ENCODE data around the gene STOM.
"Not testable (repeated sequence)": the region's sequence is repeated elsewhere in the genome, so short reads cannot be mapped to it uniquely, and the experiment has no call there.

Gene STOM

GRCh38 chr9:121298689-121299466 lies 71.2 kb downstream of the STOM start:
- peak in 1 of 2 experiments; percentile 13 for DNase-seq

GRCh38 chr9:121298016-121298538 lies 72.0 kb downstream of the STOM start:
- DNase-seq, result no peak

GRCh38 chr9:121297389-121297788 lies 72.7 kb downstream of the STOM start:
- peak; percentile 51 to 67 for DNase-seq

GRCh38 chr9:121296213-121297127 lies 73.6 kb downstream of the STOM start:
- DNase-seq, result no peak

GRCh38 chr9:121295662-121296191 lies 74.3 kb downstream of the STOM start:
- DNase-seq, result no peak

- DNase-seq, result no peak
Observed at GRCh38 chr9:121294866-121295661, 75.0 kb downstream of the STOM start.

- DNase-seq, result no peak
Observed at GRCh38 chr9:121294151-121294743, 75.8 kb downstream of the STOM start.

- DNase-seq, result no peak
Observed at GRCh38 chr9:121292801-121293241, 77.2 kb downstream of the STOM start.

- DNase-seq, result no peak
Observed at GRCh38 chr9:121292051-121292450, 78.0 kb downstream of the STOM start.

- not testable (repeated sequence) for DNase-seq
Observed at GRCh38 chr9:121291536-121291935, 78.5 kb downstream of the STOM start.

GRCh38 chr9:121289772-121290370 lies 80.2 kb downstream of the STOM start:
- peak; percentile 43 to 50 for DNase-seq

GRCh38 chr9:121289026-121289771 lies 80.9 kb downstream of the STOM start:
- peak; percentile 90 for DNase-seq

All from Kasumi-1 (cell line).